NB4 (cell line): Measurements from ENCODE around the gene PPARA.

Experiments
- CTCF ChIP-seq: IDR thresholded peaks from one replicate; pipeline ENCODE4 v1.5.1; 2012; ENCODE audit warnings: low read depth, low read length
- POLR2A ChIP-seq: IDR thresholded peaks from 2 replicates; pipeline ENCODE4 v1.6.1; 2011; ENCODE audit warnings: mild to moderate bottlenecking; ENCODE audit not compliant: insufficient read length; ENCODE audit errors: extremely low read depth

GRCh38 chr22:46273432-46274148 lies 123.3 kb downstream of the PPARA start:
- TF ChIP-seq CTCF (no peak), POLR2A (no peak)
